Stimulated activated CD4-positive, alpha-beta T cell treated with anti-CD3 and anti-CD28 coated beads, Interleukin-12 subunit alpha, Interleukin-12 subunit beta, amount 100 ng/mL, for 4 hours (primary cell): ENCODE data around the gene ANKRD66.
"Not testable (repeated sequence)": the region's sequence is repeated elsewhere in the genome, so short reads cannot be mapped to it uniquely, and the experiment has no call there.

ENCODE experiments used
- DNase-seq: peaks from one replicate; pipeline ENCODE4 v3.0.0-alpha.2; 2020

The ANKRD66 gene

DNA sequence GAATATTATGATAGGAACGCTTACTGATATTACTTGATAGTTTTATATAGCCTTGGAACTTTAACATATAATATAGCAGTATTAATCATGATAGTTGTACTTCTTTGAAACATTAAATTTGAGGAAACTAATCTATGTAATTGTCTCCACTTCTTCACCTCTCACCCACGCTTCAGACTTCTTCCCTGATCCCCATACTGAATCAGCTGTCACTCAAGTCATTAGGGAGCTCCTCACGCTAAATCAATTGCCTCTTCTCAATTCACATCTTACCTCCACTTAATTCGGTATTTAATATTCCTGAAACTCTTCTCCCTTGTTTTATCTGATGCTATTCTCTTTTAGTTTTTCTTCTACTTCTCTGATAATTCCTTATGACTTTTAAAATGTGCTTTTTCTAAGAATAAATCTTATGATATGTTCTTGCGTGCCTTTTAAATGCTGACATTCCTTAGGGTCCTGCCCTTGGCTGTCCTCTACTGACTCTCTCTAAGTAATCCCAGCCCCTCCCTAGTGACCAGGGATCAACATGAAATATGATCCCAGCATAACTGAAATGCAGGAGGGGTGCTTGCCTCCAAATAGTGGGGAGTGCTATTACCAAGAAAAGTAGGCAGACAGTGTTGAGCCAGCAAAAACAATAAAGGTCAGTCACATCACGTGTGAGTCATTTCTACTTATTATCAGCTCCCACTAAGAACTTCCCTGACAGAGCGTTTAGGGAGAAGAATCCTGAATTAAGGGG, 9.9 kb downstream of the ANKRD66 start:
- no peak for DNase-seq

DNA sequence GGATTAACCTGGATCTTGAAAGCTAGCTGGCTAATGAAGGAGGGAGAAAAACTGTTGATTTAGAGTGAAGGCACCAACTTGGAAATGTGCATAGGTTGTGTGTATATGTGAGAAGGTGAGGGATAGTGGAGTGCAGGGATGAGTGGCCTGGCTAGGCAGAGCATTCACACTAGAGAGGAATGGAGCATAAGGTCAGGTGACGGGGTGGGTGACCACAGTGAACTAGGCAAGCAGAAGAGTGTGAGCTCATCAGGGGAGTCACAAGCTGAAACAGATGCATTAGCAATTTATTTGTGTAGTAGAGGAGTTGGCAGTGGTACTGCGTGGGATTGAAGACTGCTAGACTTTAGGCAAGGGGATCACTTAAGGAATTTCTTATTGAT, 10.5 kb downstream of the ANKRD66 start:
- DNase-seq = no peak

DNA sequence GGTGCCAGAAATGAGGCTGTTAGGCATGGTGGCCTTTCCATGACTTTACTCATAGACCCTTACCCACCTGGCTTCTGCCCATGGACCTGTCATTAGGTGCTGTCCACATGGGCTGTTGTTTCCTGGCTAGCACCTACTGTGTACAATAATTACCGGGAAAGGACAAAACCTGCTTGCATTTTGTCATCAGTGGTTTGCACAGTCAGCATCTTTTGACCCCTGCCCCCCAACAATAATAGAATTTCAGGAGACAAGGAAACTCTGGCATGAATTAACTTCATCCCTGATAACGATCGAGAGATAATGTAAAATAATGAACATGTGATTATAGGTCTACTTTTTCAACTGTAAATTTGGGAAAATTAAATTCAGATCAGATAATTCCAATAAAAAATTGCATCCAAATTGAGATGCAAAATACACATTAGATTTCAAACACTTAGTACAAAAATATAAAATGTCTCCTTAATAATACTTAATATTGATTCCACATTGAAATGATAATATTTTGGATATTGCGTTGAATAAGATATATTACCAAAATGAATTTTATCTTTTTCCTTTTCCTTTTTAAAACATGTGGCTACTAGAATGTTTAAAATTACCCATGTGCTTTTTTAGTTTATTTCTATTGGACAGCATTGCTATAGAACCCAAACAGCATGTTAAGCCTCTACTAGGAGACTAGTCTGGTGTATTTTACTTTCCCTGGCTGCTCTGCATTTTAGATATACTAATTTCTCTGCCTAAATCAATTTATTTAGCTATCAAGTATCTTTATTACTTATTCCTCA, 12.4 kb downstream of the ANKRD66 start:
- no peak for DNase-seq

DNA sequence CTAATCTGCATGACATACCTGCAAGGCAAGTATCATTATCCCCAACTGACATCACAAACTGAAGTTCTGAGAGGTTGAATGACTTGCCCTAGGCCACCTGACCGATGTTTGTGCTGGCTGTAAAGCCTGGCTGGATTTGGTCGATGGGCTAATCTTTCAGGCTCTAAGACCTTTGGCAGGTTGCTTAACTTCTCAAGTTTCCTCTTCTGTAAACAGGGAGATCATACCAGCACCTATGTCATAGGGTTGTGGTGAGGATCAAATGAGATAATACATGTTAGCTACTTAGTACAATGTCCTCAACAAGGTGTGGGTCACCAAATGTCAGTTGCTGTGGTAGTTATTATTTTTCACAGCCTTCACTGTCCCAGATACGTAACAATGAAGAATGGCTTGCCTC, 14.2 kb downstream of the ANKRD66 start:
- no peak for DNase-seq

DNA sequence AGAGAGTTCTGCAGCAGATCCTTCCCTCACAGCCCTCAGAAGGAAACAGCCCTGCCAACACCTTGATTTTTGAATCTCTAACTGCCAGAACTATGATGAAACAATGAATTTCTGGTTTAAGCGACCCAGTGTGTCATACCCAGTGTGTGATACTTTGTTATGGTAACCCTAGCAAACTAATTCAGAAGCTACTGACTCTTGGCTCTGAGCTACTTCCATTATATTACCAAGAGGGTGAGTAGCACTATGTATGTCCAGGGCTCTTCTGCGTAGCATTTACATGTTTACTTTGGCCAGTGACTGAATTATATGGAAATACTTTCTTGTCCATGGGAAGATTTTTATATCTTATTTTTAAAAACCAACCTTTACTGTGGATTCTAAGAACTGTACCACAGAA, 16.7 kb downstream of the ANKRD66 start:
- DNase-seq = no peak

DNA sequence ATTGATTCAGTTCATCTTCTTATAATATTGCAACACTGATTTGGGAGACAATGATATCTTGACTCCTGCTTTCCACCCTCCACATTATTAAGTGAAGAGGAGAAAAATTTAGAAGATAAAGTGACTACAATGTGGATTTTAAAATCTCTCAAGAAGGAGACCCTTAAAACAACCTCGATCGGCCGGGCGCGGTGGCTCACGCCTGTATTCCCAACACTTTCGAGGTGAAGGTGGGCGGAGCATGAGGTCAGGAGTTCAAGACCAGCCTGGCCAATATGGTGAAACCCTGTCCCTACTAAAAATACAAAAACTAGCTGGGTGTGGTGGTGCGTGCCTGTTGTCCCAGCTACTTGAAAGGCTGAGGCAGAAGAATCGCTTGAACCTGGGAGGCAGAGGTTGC, 17.5 kb downstream of the ANKRD66 start:
- not testable (repeated sequence) for DNase-seq

DNA sequence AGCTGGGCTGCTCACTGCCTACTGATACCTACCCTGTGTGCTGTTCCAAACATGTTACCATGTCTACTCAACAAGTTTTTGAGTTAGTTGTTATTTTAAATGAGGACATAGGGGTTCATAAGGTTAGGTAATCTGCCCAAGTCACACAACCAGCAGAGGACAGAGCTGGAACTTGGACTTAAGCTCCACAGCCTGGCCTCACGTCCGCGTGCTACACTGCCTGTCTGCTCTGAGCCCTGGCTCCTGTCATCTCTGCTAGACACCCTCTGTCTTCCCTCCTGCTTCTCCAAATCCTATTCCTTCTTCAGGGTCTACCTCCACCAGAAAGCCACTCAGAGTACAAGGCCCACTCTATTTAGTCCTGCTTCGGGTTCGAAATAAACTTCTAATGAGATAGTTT, 18.2 kb downstream of the ANKRD66 start:
- no peak for DNase-seq

DNA sequence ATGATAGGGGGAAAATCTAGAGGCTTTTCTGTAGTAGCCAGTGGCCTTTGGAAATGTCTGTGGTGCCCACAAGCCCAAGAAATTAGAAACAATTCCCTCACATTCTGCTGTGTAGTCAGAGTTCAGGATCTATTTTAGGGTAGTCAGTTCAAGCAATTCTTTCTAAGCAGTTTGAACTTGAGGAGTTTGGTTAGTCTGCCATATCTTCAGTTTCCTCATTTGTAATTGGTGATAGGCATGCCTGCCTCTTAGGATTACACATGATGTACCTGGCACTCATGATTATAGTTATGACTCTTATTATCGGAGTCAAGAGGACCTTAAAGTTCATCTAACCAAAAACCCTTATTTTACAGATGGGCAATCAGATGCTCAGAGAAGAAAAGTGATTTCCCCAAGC, 25.3 kb downstream of the ANKRD66 start:
- no peak for DNase-seq

DNA sequence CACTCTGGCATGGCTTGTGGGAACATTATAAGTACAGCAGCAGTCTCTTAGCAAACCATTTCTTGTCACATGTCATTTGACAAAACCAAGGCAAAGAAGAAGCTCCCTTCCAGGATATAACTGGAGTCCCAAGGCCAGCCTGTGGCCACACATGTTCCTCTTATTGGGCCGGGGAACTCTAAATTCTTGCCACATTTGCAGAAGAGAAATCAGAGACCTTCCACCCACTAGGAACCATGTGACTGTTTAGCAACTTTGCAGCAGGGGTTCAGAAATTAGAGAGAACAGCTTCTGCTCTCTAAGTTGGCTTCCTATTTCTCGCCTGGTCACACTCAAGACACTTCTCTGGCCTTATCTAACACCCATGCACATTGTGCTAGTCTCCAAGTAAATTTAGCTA, 26.0 kb downstream of the ANKRD66 start:
- DNase-seq = no peak

DNA sequence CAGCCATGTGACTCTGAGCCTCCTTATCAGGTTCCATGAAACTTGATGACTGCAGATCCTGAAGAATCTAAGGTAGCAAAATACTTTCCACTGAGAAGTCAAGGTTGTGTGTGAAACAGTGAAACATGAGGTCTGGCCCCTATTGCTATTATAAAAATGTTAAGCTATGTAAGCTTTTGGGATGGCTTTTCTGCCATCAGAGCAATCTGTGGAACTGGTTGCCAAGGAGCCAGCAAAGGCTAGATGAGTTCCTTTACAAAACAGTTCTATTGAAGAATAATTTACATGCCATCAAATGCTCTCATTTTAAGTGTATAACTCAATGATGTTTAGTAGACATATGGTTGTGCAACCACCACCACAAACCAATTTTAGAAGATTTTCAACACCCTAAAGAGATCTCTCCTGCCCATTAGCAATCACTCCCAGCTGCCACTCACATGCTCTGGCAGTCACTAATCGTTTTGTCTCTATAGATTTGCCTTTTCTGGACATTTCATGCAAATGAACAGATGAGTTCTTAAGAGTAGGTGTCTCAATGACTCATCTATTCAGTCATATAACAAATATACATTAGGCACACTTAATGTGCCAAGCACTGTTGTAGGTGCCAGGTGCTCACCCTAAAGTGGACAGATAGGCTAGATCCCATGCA, 26.6 kb downstream of the ANKRD66 start:
- no peak for DNase-seq

DNA sequence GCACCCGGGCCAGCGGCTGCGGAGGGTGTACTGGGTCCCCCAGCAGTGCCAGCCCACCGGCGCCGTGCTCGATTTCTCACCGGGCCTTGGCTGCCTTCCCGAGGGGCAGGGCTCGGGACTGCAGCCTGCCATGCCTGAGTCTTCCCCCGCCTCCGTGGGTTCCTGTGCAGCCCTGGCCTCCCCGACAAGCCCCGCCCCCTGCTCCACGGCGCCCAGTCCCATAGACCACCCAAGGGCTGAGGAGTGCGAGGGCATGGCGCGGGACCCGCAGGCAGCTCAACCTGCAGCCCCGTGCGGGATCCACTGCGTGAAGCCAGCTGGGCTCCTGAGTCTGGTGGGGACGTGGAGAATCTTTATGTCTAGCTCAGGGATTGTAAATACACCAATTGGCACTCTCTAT, 28.0 kb downstream of the ANKRD66 start:
- DNase-seq = not testable (repeated sequence)

DNA sequence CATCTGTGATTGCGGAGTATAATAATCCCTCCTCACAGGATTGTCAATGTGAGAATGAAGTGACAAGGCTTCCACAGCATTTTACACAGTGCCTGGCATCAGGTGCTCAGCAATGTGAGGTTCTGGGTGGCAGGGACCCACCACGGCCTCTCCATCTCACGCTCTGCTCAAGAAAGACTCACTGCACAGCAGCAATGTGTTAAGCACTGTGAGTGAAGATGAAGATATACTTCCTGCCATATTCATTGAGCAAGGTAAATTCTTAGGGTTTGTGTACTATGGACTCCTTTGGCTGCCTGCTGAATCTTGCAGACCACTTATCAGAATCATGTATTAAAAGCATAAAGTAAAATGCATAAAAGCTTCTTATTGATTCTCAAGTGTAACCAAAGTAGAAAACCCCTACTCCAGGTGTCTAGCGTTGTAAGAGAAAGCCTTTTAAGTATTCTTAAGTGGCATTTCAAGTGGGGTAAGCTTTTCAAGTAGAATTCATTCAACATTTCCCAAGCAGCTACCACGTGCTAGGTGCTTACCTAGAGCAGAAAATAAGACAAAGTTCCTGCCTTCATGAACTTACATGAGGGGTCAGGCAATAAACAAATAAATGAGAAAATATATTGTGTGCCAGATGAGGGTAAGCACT, 29.5 kb downstream of the ANKRD66 start:
- DNase-seq = no peak

DNA sequence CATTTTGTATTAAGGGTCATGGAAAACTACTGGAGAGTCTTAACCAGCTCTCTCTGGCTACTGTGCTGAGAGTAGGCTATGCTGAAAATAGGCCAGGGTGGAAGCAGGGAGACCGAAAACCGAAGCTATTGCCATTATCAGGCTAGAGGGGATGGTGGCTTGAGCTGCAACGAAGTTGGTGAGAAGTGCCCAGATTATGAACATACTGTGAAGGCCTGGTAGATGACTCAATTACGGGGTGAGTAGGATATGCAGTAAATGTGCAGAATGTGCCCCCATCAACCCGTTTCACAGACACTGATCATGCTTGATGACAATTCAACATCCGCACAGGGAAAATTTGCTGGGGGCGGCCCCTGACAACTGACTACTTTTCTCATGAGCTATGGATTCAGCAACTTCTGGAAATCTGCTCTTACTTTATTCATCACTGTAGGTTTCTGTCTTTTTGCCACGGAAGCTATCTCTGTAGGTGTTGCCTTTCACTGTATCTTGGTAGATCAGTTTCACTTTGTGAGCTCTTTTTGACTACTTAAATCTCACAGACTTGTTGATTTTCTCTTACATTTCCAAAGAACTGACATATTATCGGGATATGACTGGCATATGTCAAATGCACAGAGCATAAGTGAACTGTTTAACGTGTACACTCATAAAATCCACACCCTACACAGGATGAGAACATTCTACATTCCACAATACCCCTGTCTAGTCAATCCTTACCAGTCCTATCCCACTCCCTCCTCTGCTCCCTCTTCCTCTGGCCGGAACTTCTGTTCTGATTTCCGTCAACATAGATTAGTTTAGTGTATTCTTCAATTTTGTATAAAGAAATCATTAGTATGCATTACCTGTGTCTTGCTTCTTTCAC, 31.0 kb downstream of the ANKRD66 start:
- DNase-seq = no peak

DNA sequence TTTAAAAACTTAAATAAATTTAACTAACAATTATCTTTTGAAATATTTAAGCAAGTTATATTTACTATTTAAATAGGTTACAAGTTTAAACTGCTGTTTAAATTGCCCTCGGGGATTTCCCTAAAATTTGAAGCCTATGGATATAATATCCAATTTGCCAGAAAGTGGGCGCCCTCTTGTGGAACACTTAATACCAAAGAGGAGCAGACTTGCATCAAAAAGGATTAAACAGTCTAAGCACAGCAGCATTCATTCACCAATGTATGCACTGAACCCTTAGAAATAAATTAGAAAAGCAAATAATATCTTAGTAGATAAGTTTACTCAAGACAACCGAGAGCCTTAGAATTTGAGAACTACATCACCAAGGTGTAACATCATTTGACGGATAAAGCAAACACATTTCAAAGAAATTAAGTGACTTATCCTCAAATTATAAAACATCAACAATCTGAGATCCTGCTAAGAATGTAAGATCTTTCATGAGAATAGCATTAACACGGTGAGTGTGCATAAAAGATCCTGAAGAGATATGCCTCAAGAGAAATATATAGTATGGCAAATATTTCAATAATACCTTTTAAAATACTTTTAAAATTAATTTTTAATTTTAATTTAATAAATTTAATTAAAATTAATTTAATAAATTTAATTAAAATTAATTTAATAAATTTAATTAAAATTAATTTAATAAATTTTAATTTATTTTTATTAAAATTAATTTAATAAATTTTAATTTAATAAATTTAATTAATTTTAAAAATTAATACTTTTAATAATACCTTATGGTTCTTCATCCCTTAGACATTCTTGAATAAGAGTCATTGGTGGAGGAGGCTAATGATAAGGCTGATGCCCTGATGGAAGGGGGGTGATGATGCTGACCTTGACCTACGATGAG, 35.0 kb downstream of the ANKRD66 start:
- no peak for DNase-seq

DNA sequence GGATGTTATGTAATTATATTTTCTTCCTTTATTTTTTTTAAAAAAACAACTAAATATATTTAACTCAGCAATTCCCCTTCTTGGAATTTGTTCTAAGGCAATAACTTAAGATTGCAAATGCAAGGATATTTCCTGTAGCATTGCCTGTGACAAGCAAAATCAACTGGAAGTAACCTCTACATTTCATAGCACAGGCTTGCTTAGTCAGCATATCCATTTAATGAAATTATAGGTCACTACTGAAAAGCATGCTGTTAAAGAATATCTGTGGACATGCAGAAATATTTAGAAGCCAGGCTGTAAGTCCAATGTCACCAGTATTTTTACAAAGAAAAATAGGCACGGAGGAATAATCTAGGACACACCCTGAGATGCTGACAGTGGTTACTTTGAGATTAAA, 37.8 kb downstream of the ANKRD66 start:
- no peak for DNase-seq

DNA sequence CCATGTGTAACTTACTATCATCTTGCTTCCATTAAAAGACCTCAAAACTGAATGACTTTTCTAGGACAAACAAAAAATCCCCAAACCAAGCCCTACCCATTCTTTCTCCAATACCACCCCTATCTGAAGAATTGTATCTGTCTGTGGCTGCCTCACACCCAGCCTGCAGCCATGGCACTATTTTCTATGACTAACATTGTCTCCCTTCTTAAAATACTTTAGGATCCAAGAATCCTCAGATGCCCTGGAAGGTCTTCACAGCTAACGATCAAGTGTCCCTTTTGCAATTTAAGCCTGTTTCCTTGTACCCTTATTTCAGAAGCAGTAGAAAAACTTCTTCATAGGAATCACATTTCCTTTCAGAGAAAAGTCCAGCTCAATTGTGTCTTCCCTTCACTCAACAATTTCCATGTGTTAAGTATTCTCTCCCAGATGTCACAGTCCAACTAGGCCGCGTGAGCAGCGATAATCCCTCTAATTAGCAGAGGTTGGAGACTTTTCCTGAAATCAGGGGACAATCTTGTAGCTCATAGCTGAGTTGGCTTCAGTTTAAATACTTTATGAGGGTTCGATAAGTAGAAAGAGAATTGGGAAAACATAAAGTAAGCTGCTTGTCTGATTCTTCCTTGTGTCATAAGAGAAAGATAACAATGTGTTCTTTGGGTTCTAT, 41.3 kb downstream of the ANKRD66 start:
- DNase-seq = no peak

DNA sequence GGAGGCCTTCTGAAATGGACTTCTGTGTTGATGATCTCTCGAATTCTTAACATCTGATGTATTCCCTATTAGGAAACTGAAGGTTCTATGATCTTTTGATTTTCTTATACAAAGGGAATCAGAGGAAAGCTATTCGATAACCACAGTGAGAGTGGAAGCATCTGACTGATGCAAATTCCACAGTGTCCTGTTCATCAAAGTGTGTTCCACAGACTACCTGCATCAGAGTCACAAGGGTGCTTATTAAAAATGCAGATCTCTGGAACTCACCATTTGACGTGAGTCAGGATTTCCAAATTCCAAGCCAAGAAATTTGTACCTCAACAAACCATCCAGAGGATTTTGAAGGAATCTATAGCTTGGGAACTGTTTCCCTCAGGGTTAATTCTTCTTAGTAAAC, 42.1 kb downstream of the ANKRD66 start:
- no peak for DNase-seq

DNA sequence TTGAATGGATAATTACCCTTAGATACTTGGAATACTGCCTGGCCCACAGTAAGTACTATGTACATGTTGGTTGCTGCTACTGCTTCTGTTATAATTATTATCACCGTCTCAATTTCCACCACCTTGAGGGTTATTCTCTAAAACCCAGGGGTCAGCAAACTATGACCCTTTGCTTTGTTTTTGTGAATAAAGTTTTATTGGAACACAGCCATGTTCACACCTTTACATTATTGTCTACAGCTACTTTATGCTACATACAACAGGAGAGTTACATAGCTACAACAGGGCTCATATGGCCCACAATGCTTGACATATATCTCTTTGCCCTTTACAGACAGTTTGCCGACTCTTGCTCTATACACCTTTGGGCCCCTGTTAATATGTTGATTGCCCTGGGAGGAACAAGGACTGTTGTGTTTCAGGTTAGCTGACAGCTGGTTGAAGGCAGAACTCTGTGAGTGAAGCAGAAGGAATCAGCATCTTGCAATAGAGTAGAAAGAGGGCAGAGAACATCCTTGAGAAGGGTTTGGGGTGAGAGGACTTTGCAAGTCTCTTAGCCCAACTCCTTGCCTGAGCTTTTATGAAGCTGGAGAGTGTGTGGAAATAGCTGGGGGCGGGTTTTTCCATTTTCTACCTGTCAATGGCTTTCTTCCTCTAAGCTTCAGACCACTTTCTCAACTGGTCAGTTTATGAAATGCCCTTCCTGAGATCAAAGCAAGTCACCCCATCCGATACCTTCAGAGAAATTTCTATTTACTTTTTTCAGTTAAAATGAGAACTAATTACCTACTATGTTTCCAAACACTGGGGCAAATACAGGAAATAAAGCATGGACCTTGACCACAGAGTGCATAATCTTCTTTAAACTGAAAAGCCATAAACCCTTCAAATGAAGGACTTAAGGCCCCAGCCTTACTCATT, 43.0 kb downstream of the ANKRD66 start:
- no peak for DNase-seq

DNA sequence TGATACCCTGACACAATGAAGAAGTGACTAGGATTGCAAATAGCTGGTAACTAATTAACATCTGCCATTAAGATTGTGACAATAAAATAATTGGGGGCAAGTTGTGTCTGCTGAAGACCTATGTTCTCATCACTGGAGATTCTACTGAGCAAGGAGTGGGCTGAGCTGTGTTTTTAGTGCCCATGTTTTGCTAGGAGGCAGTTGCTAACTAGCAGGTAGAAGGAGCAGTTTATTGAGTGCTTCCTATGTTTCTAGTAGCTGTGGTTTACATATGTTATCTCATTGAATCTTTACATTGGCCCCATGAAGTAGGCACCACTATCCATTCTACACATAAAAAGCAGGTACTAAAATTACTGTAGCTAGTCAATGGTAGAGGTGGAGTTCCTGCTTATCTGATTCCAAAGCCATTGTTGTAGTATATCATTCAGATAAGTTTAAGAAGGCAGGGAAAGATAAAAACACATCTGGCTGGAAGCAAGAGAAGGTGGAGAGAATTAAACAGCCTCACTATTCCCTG, 43.7 kb downstream of the ANKRD66 start:
- DNase-seq = no peak
